Smooth muscle cell (in vitro differentiated cells): ENCODE measurements around the gene NUP188. TPM values are rescaled to one million over a fixed set of nuclear protein-coding genes. Genes with fewer than 3 reads are reported as not detected.
A peak's percentile ranks its signal among the peaks of the same experiment; 100 is the strongest.

Experiments used
- DNase-seq: peaks from one replicate; lab custom pipeline; 2025; ENCODE audit not compliant: unreplicated experiment; lab: John Stamatoyannopoulos, UW
- H2AFZ ChIP-seq: fragments of 200-600 bp; sonication (generic); 2 replicates; pipeline ENCODE4 v1.6.0; 2016; ENCODE audit warnings: antibody characterized with exemption, low read depth, mild to moderate bottlenecking
- H3F3A ChIP-seq: fragments of 200-600 bp; sonication (generic); 2 replicates; pipeline ENCODE4 v1.6.0; 2017; ENCODE audit warnings: antibody characterized with exemption, low read depth
- H3K27ac ChIP-seq: fragments of 200-600 bp; sonication (generic); 2 replicates; pipeline ENCODE4 v1.5.1; 2016; ENCODE audit warnings: low read depth, mild to moderate bottlenecking
- H3K27me3 ChIP-seq: fragments of 200-600 bp; sonication (generic); 2 replicates; pipeline ENCODE4 v1.6.1; 2016; ENCODE audit warnings: low read depth, mild to moderate bottlenecking
- H3K36me3 ChIP-seq: fragments of 200-600 bp; sonication (generic); 2 replicates; pipeline ENCODE4 v1.5.1; 2016; ENCODE audit warnings: low read depth
- H3K4me1 ChIP-seq: fragments of 200-600 bp; sonication (generic); 2 replicates; pipeline ENCODE4 v1.5.1; 2016; ENCODE audit warnings: low read depth
- H3K4me2 ChIP-seq: fragments of 200-600 bp; sonication (generic); 2 replicates; pipeline ENCODE4 v1.6.0; 2016; ENCODE audit warnings: mild to moderate bottlenecking
- H3K4me3 ChIP-seq: fragments of 200-600 bp; sonication (generic); 2 replicates; pipeline ENCODE4 v1.5.1; 2016; ENCODE audit warnings: mild to moderate bottlenecking
- H3K79me2 ChIP-seq: fragments of 200-600 bp; sonication (generic); 2 replicates; pipeline ENCODE4 v1.6.0; 2016; ENCODE audit warnings: low read depth, mild to moderate bottlenecking
- H3K9ac ChIP-seq: fragments of 200-600 bp; sonication (generic); 2 replicates; pipeline ENCODE4 v1.6.0; 2016; ENCODE audit warnings: low read depth
- H3K9me3 ChIP-seq: fragments of 200-600 bp; sonication (generic); replicated peaks from 2 replicates; pipeline ENCODE4 v1.5.1; 2016; ENCODE audit warnings: low read depth
- H4K20me1 ChIP-seq: fragments of 200-600 bp; sonication (generic); 2 replicates; pipeline ENCODE4 v1.6.0; 2016; ENCODE audit warnings: low read depth
- WGBS: methylation state at CpG from one replicate; pipeline ENCODE4 v1.1.7; 2016; ENCODE audit warnings: low lambda C conversion rate; 5-methylcytosine and 5-hydroxymethylcytosine counted together
- polyA plus RNA-seq: library from polyadenylated mRNA; unstranded; fragments of >200 nt; fragmentation: Nextera tagmentation; extraction: Ambion mirVana; gene quantifications from 2 replicates; pipeline ENCODE4 v1.2.1, GENCODE V29; 2016
- total RNA-seq: library from RNA; depleted of rRNA; stranded (reverse); fragments of >200 nt; gene quantifications from 2 replicates; pipeline ENCODE4 v1.2.3, GENCODE V29; 2014
- TF ChIP-seq, protein P1 (sequence below): fragments of 200-600 bp; sonication (generic); IDR thresholded peaks from 2 replicates; pipeline ENCODE4 v1.5.1; 2017; ENCODE audit warnings: borderline replicate concordance, mild to moderate bottlenecking, antibody characterized with exemption; ENCODE audit not compliant: insufficient read depth, poor library complexity, severe bottlenecking

Gene NUP188
- total and polyA plus RNA-seq, 2 experiments from 2014 or later: 31.9 to 45.8 TPM

DNA sequence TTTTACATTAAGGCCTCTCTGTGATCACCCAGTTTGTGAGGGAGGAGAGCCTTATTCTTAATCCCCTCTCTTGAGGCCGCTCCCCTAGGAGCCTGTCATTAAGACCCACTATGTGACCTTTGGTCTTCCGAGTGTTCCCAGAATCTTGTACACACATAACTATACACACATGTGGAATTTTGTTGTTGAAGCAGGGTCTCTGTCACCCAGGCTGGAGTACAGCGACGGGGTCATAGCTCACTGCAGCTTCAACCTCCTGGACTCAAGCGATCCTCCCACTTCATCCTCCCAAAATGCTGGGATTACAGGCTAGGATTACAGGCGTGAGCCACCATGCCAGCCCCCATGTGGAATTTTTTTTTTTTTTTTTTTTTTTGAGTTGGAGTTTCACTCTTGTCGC is 41.5 kb upstream of the NUP188 start:
- Histone ChIP-seq H3K4me3 (no peak overlapping the region), H3K27ac (peak overlapping the region; percentile 77), H4K20me1 (peaks cover 50% of the 10 kb centered on the region), H3K4me1 (no peaks in the 10 kb centered on the region), H3K9me3 (no peaks in the 10 kb centered on the region), H3K27me3 (no peaks in the 10 kb centered on the region), H3K36me3 (peaks cover 15% of the 10 kb centered on the region), H2AFZ (no peak overlapping the region), H3K4me2 (no peak overlapping the region), H3K9ac (no peak overlapping the region), H3F3A (peaks cover 3% of the 10 kb centered on the region), H3K79me2 (peaks cover 58% of the 10 kb centered on the region)
- TF ChIP-seq, protein P1, sequence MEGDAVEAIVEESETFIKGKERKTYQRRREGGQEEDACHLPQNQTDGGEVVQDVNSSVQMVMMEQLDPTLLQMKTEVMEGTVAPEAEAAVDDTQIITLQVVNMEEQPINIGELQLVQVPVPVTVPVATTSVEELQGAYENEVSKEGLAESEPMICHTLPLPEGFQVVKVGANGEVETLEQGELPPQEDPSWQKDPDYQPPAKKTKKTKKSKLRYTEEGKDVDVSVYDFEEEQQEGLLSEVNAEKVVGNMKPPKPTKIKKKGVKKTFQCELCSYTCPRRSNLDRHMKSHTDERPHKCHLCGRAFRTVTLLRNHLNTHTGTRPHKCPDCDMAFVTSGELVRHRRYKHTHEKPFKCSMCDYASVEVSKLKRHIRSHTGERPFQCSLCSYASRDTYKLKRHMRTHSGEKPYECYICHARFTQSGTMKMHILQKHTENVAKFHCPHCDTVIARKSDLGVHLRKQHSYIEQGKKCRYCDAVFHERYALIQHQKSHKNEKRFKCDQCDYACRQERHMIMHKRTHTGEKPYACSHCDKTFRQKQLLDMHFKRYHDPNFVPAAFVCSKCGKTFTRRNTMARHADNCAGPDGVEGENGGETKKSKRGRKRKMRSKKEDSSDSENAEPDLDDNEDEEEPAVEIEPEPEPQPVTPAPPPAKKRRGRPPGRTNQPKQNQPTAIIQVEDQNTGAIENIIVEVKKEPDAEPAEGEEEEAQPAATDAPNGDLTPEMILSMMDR: no peak
- WGBS: 59% methylated on average over 7 of the region's 7 CpGs
- DNase-seq: no peak

GRCh38 chr9:128906741-128907140 is 40.8 kb upstream of the NUP188 start:
- H3F3A ChIP-seq: peaks cover 3% of the 10 kb centered on the region
- WGBS: 33% methylated on average over 2 of the region's 2 CpGs
- H3K36me3 ChIP-seq: peaks cover 15% of the 10 kb centered on the region
- peaks cover 50% of the 10 kb centered on the region for H3K79me2 ChIP-seq
- H3K4me2 ChIP-seq: no peak overlapping the region
- H3K4me3 ChIP-seq: no peak overlapping the region
- peaks cover 4% of the 10 kb centered on the region for H3K4me1 ChIP-seq
- no peak overlapping the region for H2AFZ ChIP-seq
- H3K27ac ChIP-seq: peak overlapping the region; percentile 38
- no peak overlapping the region for H3K9ac ChIP-seq
- H3K9me3 ChIP-seq: no peaks in the 10 kb centered on the region
- no peak for DNase-seq
- TF ChIP-seq, protein P1: no peak
- H4K20me1 ChIP-seq: peaks cover 46% of the 10 kb centered on the region
- no peaks in the 10 kb centered on the region for H3K27me3 ChIP-seq

- peaks cover 15% of the 10 kb centered on the region for H3K36me3 ChIP-seq
- peaks cover 20% of the 10 kb centered on the region for H3K4me1 ChIP-seq
- no peak overlapping the region for H3K4me3 ChIP-seq
- H3F3A ChIP-seq: peaks cover 8% of the 10 kb centered on the region
- WGBS: 99% methylated on average over 24 of the region's 24 CpGs
- peaks cover 35% of the 10 kb centered on the region for H4K20me1 ChIP-seq
- H3K4me2 ChIP-seq: no peak overlapping the region
- H3K79me2 ChIP-seq: peaks cover 61% of the 10 kb centered on the region
- TF ChIP-seq, protein P1: no peak
- H2AFZ ChIP-seq: no peak overlapping the region
- H3K27me3 ChIP-seq: no peaks in the 10 kb centered on the region
- no peak overlapping the region for H3K27ac ChIP-seq
- no peak overlapping the region for H3K9ac ChIP-seq
- H3K9me3 ChIP-seq: no peaks in the 10 kb centered on the region
- no peak for DNase-seq
Observed at GRCh38 chr9:128908372-128908771, 39.1 kb upstream of the NUP188 start.

DNA sequence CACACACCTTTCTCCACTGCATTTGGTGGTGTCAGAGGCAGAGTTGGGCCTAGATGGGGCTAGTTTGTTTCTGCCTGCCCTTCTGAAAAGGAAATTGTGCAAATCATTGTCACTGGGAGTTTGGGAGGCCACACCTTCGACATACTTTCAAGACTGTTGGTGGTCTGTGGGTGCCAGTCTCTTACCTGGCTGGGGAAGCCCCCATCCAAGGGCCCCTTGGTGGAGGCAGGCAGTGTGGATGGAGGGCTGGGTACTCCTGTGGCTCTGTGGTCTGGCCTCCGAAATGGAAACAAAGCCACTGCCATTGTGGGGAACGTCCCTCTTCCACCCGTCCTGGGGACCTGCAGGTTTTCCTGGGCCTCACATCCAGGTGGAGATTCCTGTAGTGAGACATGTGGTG is 37.6 kb upstream of the NUP188 start:
- no peak for DNase-seq
- H3K9me3 ChIP-seq: no peaks in the 10 kb centered on the region
- TF ChIP-seq, protein P1: no peak
- no peak overlapping the region for H2AFZ ChIP-seq
- H3F3A ChIP-seq: peaks cover 8% of the 10 kb centered on the region
- H3K4me2 ChIP-seq: no peak overlapping the region
- H3K4me3 ChIP-seq: no peak overlapping the region
- no peak overlapping the region for H3K9ac ChIP-seq
- no peaks in the 10 kb centered on the region for H3K27me3 ChIP-seq
- peaks cover 67% of the 10 kb centered on the region for H3K79me2 ChIP-seq
- H3K27ac ChIP-seq: no peak overlapping the region
- WGBS: 96% methylated on average over 4 of the region's 4 CpGs
- H3K36me3 ChIP-seq: peaks cover 15% of the 10 kb centered on the region
- H4K20me1 ChIP-seq: peaks cover 29% of the 10 kb centered on the region
- peaks cover 20% of the 10 kb centered on the region for H3K4me1 ChIP-seq
